Caco-2 (cell line): ENCODE results near the gene SMYD3. TPM values are rescaled to one million over a fixed set of nuclear protein-coding genes. Genes with fewer than 3 reads are reported as not detected.

Source experiments
- BruUV-seq: library from RNA; stranded (reverse); fragments of 400-500 nt; replicated peaks from 2 replicates; lab custom pipeline; 2021; lab: Mats Ljungman, UMichigan
- CTCF ChIA-PET: fragments of 300-600 bp; sonication (Branson Sonifier 250); formaldehyde crosslinking; loops from one replicate; lab custom pipeline; 2022; ENCODE audit warnings: antibody characterized with exemption; lab: Charles Lee
- POLR2A ChIA-PET: fragments of 300-600 bp; sonication (Branson Sonifier 250); formaldehyde crosslinking; loops from one replicate; lab custom pipeline; 2022; ENCODE audit warnings: antibody characterized with exemption; lab: Charles Lee
- DNase-seq, 2 experiments: peaks; one replicate each; pipeline versions ENCODE4 v3.0.0 to v3.0.0-alpha.2; 2020 to 2022
- H3K27me3 ChIP-seq: replicated peaks from 2 replicates; pipeline ENCODE4 v1.6.0; 2011; ENCODE audit warnings: low read length; ENCODE audit not compliant: control insufficient read depth, insufficient read depth
- H3K36me3 ChIP-seq: 2 replicates; pipeline ENCODE4 v1.5.1; 2011; ENCODE audit warnings: low read length; ENCODE audit not compliant: control insufficient read depth, insufficient read depth
- H3K4me1 ChIP-seq: fragments of 250-450 bp; sonication (Bioruptor Pico); 2 replicates; pipeline ENCODE4 v1.5.1; 2020; ENCODE audit warnings: mild to moderate bottlenecking
- H3K4me3 ChIP-seq: 2 replicates; pipeline ENCODE4 v1.5.1; 2011; ENCODE audit warnings: low read depth, mild to moderate bottlenecking, control low read depth, low read length
- H3K9me3 ChIP-seq: fragments of 250-450 bp; sonication (Bioruptor Pico); 2 replicates; pipeline ENCODE4 v1.5.1; 2020; ENCODE audit warnings: mild to moderate bottlenecking, moderate library complexity
- H3K27ac Mint-ChIP-seq: one replicate; pipeline ENCODE4 v1.8.0; 2022; ENCODE audit warnings: mixed read lengths; ENCODE audit not compliant: unreplicated experiment
- H3K27me3 Mint-ChIP-seq: one replicate; pipeline ENCODE4 v1.8.0; 2022; ENCODE audit warnings: mixed read lengths; ENCODE audit not compliant: insufficient read depth, unreplicated experiment
- H3K36me3 Mint-ChIP-seq: one replicate; pipeline ENCODE4 v1.8.0; 2022; ENCODE audit warnings: mild to moderate bottlenecking, mixed read lengths; ENCODE audit not compliant: insufficient read depth, unreplicated experiment
- H3K4me1 Mint-ChIP-seq: one replicate; pipeline ENCODE4 v1.8.0; 2022; ENCODE audit warnings: low read depth, mixed read lengths; ENCODE audit not compliant: unreplicated experiment
- H3K4me3 Mint-ChIP-seq: one replicate; pipeline ENCODE4 v1.8.0; 2022; ENCODE audit warnings: mild to moderate bottlenecking, moderate library complexity, mixed read lengths; ENCODE audit not compliant: unreplicated experiment
- H3K9me3 Mint-ChIP-seq: one replicate; pipeline ENCODE4 v1.8.0; 2022; ENCODE audit warnings: mixed read lengths; ENCODE audit not compliant: unreplicated experiment
- intact Hi-C: fragments of 100-400 bp; cut with micrococcal nuclease; formaldehyde crosslinking; loops from one replicate; pipeline ENCODE4 v1.10.0; 2022; ENCODE audit not compliant: unreplicated experiment
- total RNA-seq: library from RNA; stranded (reverse); gene quantifications from 2 replicates; pipeline ENCODE4 v1.2.3, GENCODE V29; 2022
- TF ChIP-seq, protein P1 (sequence below), 2 experiments: fragments of 200-600 bp in 1 of 2; IDR thresholded peaks; 1 replicate in 1 of 2; 2 replicates in 1 of 2; pipeline versions ENCODE4 v1.5.1 to v1.8.0; 2011 to 2022; ENCODE audit warnings: antibody characterized with exemption in 1 of 2, control low read depth in 1 of 2, inconsistent platforms in 1 of 2, low read depth in 1 of 2, low read length in 1 of 2, mild to moderate bottlenecking in 1 of 2, moderate library complexity in 1 of 2; ENCODE audit not compliant: insufficient read depth in 1 of 2, severe bottlenecking in 1 of 2, unreplicated experiment in 1 of 2

Gene SMYD3
- total RNA-seq, 1 experiment from 2014 or later = 33.0 TPM

DNA sequence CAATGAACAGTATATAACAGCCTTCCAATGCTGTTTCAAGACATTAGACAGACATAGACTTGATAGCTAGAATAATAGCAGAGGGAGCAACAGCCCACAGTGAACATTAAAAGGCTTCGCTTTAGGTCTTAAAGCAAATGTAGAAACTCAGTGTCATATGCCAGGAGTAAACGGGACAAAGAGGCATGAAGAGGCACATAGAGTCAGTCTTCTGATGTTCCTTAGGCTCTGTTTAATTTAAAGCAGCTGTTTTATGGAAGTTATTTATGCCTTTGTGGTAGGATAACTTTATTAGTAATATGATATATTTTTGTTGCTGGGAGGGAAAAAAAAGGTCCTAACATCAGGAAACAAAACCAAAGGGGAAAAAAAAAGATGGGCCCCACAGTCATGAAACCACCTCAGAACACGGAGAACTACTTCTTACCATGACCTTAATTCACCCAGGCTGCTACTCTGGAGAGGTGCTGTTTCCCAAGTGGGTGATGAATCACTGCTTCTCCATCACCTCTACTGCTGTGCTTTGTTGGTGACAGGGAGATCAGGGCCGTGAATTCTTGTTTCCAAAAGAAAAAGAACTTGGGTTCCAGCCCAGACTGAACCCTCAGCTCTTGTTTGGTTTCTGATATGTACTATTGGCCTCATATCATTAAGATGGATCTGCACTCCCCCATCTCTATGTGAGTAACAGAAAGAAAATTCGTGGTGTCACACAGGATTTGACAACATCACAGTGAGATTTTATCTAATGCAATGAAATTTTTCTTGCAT, 735.4 kb downstream of the SMYD3 start:
- Mint-ChIP-seq H3K4me1 (peaks cover 8% of the 10 kb centered on the region), H3K4me3 (no peak overlapping the region), H3K9me3 (no peaks in the 10 kb centered on the region), H3K27ac (no peak overlapping the region), H3K27me3 (no peaks in the 10 kb centered on the region), H3K36me3 (no peaks in the 10 kb centered on the region)
- ChIA-PET CTCF (no interaction called here), POLR2A (no interaction called here)
- TF ChIP-seq, protein P1, sequence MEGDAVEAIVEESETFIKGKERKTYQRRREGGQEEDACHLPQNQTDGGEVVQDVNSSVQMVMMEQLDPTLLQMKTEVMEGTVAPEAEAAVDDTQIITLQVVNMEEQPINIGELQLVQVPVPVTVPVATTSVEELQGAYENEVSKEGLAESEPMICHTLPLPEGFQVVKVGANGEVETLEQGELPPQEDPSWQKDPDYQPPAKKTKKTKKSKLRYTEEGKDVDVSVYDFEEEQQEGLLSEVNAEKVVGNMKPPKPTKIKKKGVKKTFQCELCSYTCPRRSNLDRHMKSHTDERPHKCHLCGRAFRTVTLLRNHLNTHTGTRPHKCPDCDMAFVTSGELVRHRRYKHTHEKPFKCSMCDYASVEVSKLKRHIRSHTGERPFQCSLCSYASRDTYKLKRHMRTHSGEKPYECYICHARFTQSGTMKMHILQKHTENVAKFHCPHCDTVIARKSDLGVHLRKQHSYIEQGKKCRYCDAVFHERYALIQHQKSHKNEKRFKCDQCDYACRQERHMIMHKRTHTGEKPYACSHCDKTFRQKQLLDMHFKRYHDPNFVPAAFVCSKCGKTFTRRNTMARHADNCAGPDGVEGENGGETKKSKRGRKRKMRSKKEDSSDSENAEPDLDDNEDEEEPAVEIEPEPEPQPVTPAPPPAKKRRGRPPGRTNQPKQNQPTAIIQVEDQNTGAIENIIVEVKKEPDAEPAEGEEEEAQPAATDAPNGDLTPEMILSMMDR (IDR thresholded peaks at IDR 0.05; ENCODE audit: insufficient read depth in 1 of 2, low read depth in 1 of 2, low read length in 1 of 2, severe bottlenecking in 1 of 2, unreplicated experiment in 1 of 2) = no peak
- Histone ChIP-seq H3K27me3 (no peaks in the 10 kb centered on the region), H3K36me3 (no peaks in the 10 kb centered on the region), H3K4me1 (peaks cover 11% of the 10 kb centered on the region; the same call in 1 of the 2 replicates), H3K4me3 (no peak overlapping the region), H3K9me3 (no peaks in the 10 kb centered on the region)
- intact Hi-C loops = no loop called here
- no TSS peak for BruUV-seq
- no peak for DNase-seq

GRCh38 chr1:245770156-245770555, 736.9 kb downstream of the SMYD3 start:
- POLR2A ChIA-PET = no interaction called here
- Histone ChIP-seq H3K4me3 (no peak overlapping the region), H3K9me3 (no peaks in the 10 kb centered on the region), H3K27me3 (no peaks in the 10 kb centered on the region), H3K36me3 (no peaks in the 10 kb centered on the region), H3K4me1 (peaks cover 5% of the 10 kb centered on the region; the same call in 1 of the 2 replicates)
- Mint-ChIP-seq H3K4me3 (no peak overlapping the region), H3K27me3 (no peaks in the 10 kb centered on the region), H3K9me3 (no peaks in the 10 kb centered on the region), H3K4me1 (peaks cover 8% of the 10 kb centered on the region), H3K27ac (no peak overlapping the region), H3K36me3 (no peaks in the 10 kb centered on the region)
- intact Hi-C loops = no loop called here
- DNase-seq = no peak
- CTCF ChIA-PET = no interaction called here
- TF ChIP-seq, protein P1 (IDR thresholded peaks at IDR 0.05; ENCODE audit: insufficient read depth in 1 of 2, low read depth in 1 of 2, low read length in 1 of 2, severe bottlenecking in 1 of 2, unreplicated experiment in 1 of 2) = no peak
- BruUV-seq = no TSS peak

GRCh38 chr1:245768596-245768995, 738.5 kb downstream of the SMYD3 start:
- Histone ChIP-seq H3K36me3 (no peaks in the 10 kb centered on the region), H3K4me1 (peaks cover 5% of the 10 kb centered on the region; the same call in 1 of the 2 replicates), H3K4me3 (no peak overlapping the region), H3K27me3 (no peaks in the 10 kb centered on the region), H3K9me3 (no peaks in the 10 kb centered on the region)
- no peak overlapping the region for H3K27ac Mint-ChIP-seq
- no TSS peak for BruUV-seq
- peaks cover 8% of the 10 kb centered on the region for H3K4me1 Mint-ChIP-seq
- H3K36me3 Mint-ChIP-seq = no peaks in the 10 kb centered on the region
- POLR2A ChIA-PET = no interaction called here
- TF ChIP-seq, protein P1 (IDR thresholded peaks at IDR 0.05; ENCODE audit: insufficient read depth in 1 of 2, low read depth in 1 of 2, low read length in 1 of 2, severe bottlenecking in 1 of 2, unreplicated experiment in 1 of 2) = no peak
- no peak overlapping the region for H3K4me3 Mint-ChIP-seq
- DNase-seq = no peak
- H3K27me3 Mint-ChIP-seq = no peaks in the 10 kb centered on the region
- intact Hi-C loops = no loop called here
- CTCF ChIA-PET = no interaction called here
- H3K9me3 Mint-ChIP-seq = no peaks in the 10 kb centered on the region
